KOPT-K1 (cell line): ENCODE data around the gene ARMH3.

Experiments used
- H3K27ac ChIP-seq: fragments of 200-600 bp; sonication (generic); 2 replicates; pipeline ENCODE4 v1.5.1; 2016; ENCODE audit warnings: antibody characterized with exemption, mild to moderate bottlenecking, low read depth, low read length; ENCODE audit not compliant: poor library complexity, severe bottlenecking
- H3K36me3 ChIP-seq: fragments of 200-600 bp; sonication (generic); 2 replicates; pipeline ENCODE4 v1.5.1; 2017; ENCODE audit warnings: antibody characterized with exemption, mild to moderate bottlenecking, low read length, moderate library complexity; ENCODE audit not compliant: insufficient read depth
- H3K9me3 ChIP-seq: fragments of 200-600 bp; sonication (generic); 2 replicates; pipeline ENCODE4 v1.5.1; 2017; ENCODE audit warnings: antibody characterized with exemption, low read length, mild to moderate bottlenecking; ENCODE audit not compliant: insufficient read depth, poor library complexity, severe bottlenecking

Gene ARMH3

DNA sequence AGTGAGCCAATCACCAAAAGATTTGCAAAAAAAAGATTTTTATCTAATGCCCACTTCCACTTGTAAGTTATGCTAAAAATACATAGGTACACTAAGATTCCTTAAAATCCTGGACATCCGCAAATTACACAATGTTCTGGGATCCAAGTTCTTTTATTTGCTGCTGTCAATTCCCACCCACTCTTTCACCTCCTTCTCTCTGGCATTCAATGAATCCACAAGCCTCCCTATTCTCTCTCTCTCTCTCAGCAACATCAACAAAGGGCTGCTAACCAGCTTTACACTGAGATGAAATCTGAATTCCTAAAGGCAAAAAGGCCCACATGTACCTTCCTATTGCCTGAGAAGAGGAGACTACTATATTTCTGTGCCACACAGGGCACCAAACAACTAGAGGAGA lies 99.9 kb downstream of the ARMH3 start:
- Histone ChIP-seq H3K27ac (no peak overlapping the region), H3K36me3 (peaks cover 65% of the 10 kb centered on the region), H3K9me3 (peaks cover 3% of the 10 kb centered on the region)

DNA sequence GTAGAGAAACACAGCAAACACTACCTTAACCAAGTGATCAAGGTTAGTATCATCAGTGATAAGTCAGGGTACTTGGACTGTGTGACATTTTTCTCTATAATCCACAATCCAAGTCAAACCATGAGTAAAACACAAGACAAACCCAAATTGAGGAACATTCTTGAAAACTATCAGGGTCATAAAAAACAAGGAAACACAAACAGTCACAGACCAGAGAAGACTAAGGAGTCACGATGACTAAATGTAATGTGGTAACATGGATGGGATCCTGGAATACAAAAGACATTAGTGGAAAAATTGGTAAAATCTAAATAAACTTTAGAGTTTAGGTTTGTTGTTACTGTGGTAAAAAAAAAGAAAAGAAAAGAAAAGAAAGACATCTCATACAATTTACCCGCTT lies 103.8 kb downstream of the ARMH3 start:
- Histone ChIP-seq H3K27ac (no peak overlapping the region), H3K36me3 (peaks cover 74% of the 10 kb centered on the region), H3K9me3 (peaks cover 17% of the 10 kb centered on the region)

DNA sequence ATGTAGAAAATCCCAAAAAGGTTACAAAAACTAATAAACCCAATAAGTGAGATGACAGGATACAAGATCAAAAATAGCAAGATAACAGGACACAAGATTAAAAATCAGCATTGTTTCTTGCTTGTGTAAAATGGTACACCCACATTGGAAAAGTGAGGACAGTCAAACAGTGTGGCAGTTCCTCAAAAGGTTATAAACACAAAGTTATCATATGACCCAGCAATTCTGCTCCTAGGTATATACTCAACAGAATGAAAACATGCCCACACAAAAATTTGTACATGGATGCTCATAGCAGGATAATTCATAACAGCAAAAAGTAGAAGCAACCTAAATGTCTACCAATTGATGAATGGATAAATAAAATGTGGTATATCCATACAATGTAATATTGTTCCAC lies 105.8 kb downstream of the ARMH3 start:
- peaks cover 60% of the 10 kb centered on the region for H3K36me3 ChIP-seq

DNA sequence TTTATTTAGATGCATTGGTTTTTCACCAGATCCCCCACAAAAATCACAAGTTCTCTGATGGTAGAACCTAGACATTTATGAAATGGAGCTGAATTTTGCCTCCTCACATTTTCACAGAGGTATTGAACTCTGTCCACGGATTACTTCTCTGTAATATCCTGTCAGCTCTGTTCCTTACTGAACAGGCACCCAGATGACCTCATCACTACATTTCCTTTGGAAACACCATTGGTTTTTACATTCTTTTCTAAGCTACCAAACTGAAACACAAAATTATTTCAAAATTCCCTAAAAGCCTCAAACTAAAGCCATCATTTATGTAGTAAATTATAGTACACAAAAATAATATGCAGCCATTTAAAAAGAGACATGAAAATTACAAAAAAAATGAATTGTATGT lies 114.1 kb downstream of the ARMH3 start:
- H3K27ac ChIP-seq, result no peak overlapping the region
- no peaks in the 10 kb centered on the region for H3K9me3 ChIP-seq
- peaks cover 32% of the 10 kb centered on the region for H3K36me3 ChIP-seq

More for the DNA sequence above, 105.8 kb downstream of the ARMH3 start:
- Histone ChIP-seq H3K27ac (no peak overlapping the region), H3K9me3 (peaks cover 17% of the 10 kb centered on the region)

DNA sequence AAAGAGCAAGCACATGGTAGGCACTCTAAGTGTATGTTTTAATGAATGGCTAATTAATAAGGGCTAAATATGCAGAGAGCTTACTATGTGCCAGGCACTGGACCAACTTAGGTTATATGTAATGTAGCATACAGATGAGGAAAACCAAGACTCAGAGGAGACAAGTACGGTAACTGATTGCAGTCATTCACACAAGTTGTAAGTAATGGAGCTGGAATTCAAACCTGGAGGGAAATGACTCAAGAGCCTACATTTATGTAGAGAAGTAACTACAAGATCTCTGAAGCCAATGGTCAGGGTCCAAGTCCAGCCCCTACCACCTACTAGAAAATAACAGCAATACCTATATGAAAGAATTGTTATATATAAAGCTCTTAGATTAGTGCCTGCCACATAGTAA lies 115.1 kb downstream of the ARMH3 start:
- no peak overlapping the region for H3K27ac ChIP-seq
- H3K9me3 ChIP-seq, result no peaks in the 10 kb centered on the region
- H3K36me3 ChIP-seq, result peaks cover 37% of the 10 kb centered on the region

DNA sequence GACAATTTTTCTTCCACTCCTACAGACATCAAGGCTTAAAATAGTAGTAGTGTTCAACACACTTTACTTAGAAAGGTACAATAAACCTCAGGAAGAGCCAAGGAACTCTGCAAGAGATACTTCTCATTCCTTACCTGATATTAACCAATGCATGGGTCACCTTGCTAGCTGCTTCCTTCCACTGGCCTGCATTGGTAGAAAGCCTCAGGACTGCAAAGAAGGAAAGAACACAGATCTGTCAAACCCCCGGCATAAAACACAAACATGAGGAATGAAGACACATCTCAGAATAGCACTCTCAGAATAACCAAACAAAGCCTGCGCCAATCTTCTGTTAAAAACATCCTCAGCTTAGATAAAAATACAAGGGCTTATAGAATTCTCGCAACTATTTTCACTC lies 116.2 kb downstream of the ARMH3 start:
- H3K36me3 ChIP-seq, result peaks cover 31% of the 10 kb centered on the region
- H3K27ac ChIP-seq, result no peak overlapping the region
- no peaks in the 10 kb centered on the region for H3K9me3 ChIP-seq

DNA sequence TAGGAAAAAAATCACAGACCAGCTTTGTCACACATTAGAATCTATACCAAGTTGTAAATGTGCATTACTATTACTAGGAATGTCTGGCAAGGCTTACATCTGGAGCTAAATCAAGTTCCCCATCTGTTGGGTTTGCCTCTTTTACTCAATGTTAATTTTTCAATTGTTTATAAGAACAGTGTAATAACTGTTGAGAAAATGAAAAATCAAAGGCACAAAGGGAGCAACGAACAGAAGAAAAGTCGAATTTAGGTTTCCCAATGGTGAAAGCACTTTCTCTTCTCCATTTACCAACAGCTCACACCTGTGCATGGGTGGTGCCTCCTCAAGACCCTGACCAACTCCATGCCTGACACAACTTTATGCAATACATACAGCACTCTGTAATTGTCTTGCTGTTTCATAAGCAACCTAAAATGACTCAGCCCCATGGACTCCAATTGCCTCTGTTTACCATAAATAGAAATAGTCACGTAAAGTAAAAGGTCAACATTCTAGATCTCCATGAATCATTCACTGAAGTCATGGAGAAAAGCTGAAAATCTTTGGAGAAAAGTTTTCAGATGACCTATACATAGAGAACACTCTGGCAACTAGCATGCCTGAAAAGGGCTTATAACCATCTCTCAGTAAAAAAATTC lies 116.8 kb downstream of the ARMH3 start:
- Histone ChIP-seq H3K27ac (no peak overlapping the region), H3K9me3 (no peaks in the 10 kb centered on the region)

DNA sequence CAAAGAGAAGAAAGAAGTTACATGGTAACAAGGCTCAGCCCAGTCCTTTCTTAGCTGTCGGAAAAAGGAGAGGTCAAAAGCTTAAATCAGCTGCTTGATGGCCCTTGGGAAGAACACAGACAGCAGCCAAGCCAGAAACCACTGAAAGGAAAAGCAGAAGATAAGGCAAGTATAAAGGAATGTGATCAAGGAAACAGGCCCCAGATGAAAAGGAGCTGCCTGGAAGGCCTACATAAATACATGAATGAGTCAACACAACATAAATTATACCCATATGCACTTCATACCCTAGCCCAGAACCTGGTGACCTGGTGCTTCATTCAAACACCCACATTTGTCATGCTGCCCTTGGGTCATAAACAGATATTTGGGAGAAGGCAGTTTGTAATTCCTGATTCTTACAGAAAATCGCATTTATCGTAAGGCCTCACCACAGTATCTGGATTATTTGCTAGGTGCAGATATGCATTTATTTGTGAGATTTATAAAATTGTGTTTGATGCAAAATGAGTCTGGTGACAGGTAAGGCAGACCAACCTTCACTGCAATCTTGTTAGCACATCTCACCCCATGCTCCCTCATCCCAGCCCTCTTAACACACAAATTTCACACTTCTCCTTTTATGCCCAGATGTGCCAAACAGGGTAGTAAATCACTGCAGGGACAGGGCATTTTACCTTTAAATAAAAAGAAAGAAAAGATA lies 117.5 kb downstream of the ARMH3 start:
- Histone ChIP-seq H3K9me3 (no peaks in the 10 kb centered on the region), H3K27ac (no peak overlapping the region), H3K36me3 (peaks cover 31% of the 10 kb centered on the region)

More for the DNA sequence above, 116.8 kb downstream of the ARMH3 start:
- peaks cover 31% of the 10 kb centered on the region for H3K36me3 ChIP-seq

DNA sequence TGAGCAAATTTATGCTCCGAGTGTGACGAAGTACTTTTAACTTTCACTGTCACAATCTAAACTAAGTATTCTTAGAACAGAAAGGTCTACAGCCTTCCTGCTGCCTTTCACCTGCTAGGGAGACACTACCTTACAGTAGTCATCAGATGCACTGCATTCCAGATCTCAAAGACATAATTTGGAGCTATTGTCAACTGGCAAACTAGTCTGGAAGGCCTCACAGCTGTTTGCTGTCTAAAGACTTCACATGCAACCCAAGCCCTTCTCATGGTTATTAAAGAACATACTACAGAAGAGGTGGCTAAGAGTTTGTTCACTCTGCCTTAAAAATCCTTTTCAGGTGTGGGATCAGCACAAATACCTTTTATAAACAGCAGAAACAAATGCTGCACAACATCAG lies 120.5 kb downstream of the ARMH3 start:
- Histone ChIP-seq H3K27ac (no peak overlapping the region), H3K36me3 (peaks cover 34% of the 10 kb centered on the region), H3K9me3 (no peaks in the 10 kb centered on the region)

DNA sequence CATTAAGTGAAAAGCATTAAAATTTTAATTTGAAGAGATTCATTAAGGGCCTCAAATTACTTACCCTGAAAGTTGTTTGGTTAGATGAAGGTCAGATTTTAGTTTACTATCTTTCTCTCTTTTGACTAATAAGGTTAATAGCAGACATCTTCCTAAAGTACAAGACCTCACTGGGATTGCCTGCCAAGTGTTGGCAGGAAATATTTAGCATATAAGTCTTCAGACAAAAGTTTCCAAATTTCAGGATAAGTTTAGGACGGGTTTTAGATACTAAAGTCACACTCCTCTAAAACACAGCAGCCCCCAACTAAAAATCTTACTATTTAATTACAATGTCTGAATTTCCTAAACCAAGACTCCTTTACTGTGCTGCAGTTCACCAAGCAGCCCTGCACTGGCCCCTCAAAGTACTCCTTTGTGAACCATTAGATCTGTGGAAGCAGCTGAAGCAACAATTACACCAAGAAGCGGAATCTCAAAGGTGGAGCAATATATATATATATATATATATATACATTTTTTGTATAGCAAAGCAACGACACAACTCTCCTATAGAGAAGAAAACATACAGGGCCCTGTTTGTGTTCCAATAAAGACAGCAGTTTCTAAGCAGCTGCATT lies 121.2 kb downstream of the ARMH3 start:
- H3K27ac ChIP-seq, result no peak overlapping the region
- H3K9me3 ChIP-seq, result no peaks in the 10 kb centered on the region
- H3K36me3 ChIP-seq, result peaks cover 30% of the 10 kb centered on the region

DNA sequence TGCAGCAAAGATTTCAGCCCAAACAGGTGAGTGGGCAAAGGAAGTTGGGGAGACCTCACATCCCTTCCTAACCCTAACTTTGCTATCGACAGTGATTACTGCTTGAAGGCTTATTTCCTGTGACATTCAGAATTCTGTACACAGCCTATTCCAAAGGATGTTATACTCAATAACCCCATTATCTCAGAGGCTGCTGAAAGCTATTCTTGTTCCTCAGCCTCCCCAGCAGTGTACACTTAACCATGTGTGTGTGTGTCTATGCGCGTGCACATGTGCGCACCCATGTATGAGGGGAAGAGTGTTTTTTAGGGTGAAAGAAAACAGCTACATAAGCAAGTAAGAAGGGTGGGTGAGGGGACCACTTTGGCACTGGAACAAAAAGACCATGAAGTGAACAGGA lies 122.0 kb downstream of the ARMH3 start:
- Histone ChIP-seq H3K27ac (no peak overlapping the region), H3K9me3 (no peaks in the 10 kb centered on the region), H3K36me3 (peaks cover 22% of the 10 kb centered on the region)

DNA sequence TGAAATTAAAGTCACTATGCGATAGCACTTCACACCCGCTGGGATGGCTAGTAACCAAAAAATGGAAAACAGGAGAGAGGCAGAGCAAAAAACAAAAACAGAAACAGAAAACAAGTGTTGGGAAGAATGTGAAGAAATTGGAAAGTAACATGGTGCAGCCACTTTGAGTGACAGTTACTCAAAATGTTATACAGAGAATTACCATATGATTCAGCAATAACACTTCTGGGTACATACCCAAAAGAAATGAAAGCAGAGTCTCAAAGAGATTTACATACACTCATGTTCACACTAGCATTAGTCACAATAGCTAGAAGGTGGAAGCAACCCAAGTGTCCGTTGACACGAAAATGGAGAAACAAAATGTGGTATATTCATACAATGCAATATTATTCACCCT lies 123.8 kb downstream of the ARMH3 start:
- Histone ChIP-seq H3K9me3 (no peaks in the 10 kb centered on the region), H3K36me3 (peaks cover 9% of the 10 kb centered on the region; the same call in 1 of the 2 replicates), H3K27ac (no peak overlapping the region)

DNA sequence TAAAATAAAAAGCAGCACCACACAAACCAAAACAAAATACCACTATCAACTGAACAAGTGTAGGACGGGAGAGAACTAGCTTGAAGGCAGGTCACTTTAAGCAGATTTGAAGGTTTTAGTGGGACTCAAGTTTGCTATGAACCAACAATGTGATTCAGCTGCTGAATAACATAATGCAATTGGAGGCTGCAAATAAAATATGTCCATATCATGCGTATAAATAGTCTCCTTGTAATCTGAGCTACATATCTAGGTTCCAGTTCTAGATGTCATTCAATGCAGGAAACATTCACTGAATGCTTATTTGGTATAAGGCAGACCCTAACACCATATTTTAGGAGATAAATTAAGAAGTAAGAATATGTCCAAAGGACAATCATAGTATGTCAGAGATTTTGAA lies 130.9 kb downstream of the ARMH3 start:
- Histone ChIP-seq H3K36me3 (no peaks in the 10 kb centered on the region; the same call in 1 of the 2 replicates), H3K27ac (no peak overlapping the region), H3K9me3 (no peaks in the 10 kb centered on the region)

DNA sequence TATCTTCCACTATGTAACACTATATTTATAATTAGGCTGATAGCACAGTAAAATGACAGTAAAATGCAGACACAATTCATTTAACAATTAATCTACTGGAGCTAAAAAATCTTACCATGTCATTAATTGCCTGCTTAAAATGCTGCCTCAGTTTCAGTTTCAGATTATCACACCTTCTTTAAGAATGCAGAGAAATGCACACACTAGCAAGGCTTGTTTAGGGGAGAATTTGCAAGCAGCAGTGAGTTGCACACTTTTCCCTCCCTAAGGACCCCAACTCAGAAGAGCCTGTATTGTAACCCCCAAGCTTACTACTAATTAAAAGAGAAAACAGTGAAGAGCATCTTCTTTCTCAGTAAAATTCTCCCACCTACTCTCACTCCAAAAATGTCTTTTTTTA lies 132.7 kb downstream of the ARMH3 start:
- Histone ChIP-seq H3K9me3 (no peaks in the 10 kb centered on the region), H3K27ac (no peak overlapping the region), H3K36me3 (no peaks in the 10 kb centered on the region; the same call in 1 of the 2 replicates)

DNA sequence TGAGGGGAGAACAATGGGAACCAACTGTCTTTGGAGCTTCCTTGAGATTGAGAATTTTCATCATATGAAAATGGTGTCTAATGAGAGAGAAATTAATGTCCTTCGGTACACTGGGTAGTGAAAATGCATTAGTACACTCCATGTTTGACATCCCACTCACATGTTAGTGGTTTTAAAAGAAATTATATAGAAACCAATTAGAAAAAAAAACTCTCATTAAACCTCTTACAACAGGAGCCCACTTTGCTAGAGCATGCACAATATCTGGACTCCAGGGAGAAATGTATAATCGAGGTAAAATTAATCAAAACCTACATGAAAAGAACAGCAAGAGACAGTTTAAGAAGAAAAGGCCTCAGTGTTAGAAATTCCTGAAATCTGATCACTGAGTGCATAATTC lies 133.1 kb downstream of the ARMH3 start:
- Histone ChIP-seq H3K9me3 (no peaks in the 10 kb centered on the region), H3K27ac (no peak overlapping the region), H3K36me3 (no peaks in the 10 kb centered on the region; the same call in 1 of the 2 replicates)
